ENCODE results near the gene IQUB.

DNA sequence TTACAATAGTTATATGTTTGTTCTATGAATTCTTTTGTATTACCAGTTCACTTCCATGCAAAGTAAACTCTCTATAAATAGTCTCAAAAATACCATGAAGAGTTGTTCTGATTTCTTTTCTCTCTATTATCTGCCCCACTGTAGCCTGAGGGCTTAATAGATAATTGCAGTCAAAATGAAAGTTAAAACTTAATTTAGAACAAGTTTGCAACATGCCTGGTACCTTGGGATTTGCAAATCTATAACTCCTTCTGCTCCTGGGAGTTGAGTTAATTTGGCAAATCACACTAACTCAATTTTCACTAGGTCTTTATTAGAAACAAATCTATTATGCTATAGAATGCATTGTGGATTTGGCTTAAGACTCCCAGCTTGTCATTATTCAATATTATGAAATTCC, 45.0 kb upstream of the IQUB start:
- TF ChIP-seq, protein P1, sequence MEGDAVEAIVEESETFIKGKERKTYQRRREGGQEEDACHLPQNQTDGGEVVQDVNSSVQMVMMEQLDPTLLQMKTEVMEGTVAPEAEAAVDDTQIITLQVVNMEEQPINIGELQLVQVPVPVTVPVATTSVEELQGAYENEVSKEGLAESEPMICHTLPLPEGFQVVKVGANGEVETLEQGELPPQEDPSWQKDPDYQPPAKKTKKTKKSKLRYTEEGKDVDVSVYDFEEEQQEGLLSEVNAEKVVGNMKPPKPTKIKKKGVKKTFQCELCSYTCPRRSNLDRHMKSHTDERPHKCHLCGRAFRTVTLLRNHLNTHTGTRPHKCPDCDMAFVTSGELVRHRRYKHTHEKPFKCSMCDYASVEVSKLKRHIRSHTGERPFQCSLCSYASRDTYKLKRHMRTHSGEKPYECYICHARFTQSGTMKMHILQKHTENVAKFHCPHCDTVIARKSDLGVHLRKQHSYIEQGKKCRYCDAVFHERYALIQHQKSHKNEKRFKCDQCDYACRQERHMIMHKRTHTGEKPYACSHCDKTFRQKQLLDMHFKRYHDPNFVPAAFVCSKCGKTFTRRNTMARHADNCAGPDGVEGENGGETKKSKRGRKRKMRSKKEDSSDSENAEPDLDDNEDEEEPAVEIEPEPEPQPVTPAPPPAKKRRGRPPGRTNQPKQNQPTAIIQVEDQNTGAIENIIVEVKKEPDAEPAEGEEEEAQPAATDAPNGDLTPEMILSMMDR (IDR thresholded peaks at IDR 0.05; ENCODE audit: low read depth, low read length, poor library complexity, severe bottlenecking): no peak
- TF ChIP-seq EZH2phosphoT487 (IDR thresholded peaks at IDR 0.05; ENCODE audit: borderline replicate concordance, low read length): no peak

All from DOHH2 (cell line).